Measurements from ENCODE around the gene STMN1. TPM values are rescaled to one million over a fixed set of nuclear protein-coding genes. Genes with fewer than 3 reads are reported as not detected.

STMN1 gene
- total RNA-seq, 1 donor: 85.9 TPM

- no peak for DNase-seq (ENCODE audit: low read depth)
- TF ChIP-seq CTCF (IDR thresholded peaks at IDR 0.05; ENCODE audit: insufficient read depth, low read depth, low read length): no peak
Observed at GRCh38 chr1:25885602-25886001, 20.6 kb downstream of the STMN1 start.

GRCh38 chr1:25881266-25881665 lies 25.0 kb downstream of the STMN1 start:
- no peak overlapping the region for H3K4me3 ChIP-seq (ENCODE audit: low read depth, low read length)
- no peak for DNase-seq (ENCODE audit: low read depth)
- TF ChIP-seq CTCF (IDR thresholded peaks at IDR 0.05; ENCODE audit: insufficient read depth, low read depth, low read length): no peak

More at GRCh38 chr1:25885602-25886001, 20.6 kb downstream of the STMN1 start:
- no peak overlapping the region for H3K4me3 ChIP-seq (ENCODE audit: low read depth, low read length)

- no peak for TF ChIP-seq CTCF (IDR thresholded peaks at IDR 0.05; ENCODE audit: insufficient read depth, low read depth, low read length)
- DNase-seq (ENCODE audit: low read depth): no peak
- no peak overlapping the region for H3K4me3 ChIP-seq (ENCODE audit: low read depth, low read length)
Observed at GRCh38 chr1:25880518-25880917, 25.7 kb downstream of the STMN1 start.

GRCh38 chr1:25879675-25880074 lies 26.5 kb downstream of the STMN1 start:
- DNase-seq (ENCODE audit: low read depth): peak; percentile 33
- no peak overlapping the region for H3K4me3 ChIP-seq (ENCODE audit: low read depth, low read length)
- no peak for TF ChIP-seq CTCF (IDR thresholded peaks at IDR 0.05; ENCODE audit: insufficient read depth, low read depth, low read length)

GRCh38 chr1:25878690-25879089 lies 27.5 kb downstream of the STMN1 start:
- no peak for TF ChIP-seq CTCF (IDR thresholded peaks at IDR 0.05; ENCODE audit: insufficient read depth, low read depth, low read length)
- no peak overlapping the region for H3K4me3 ChIP-seq (ENCODE audit: low read depth, low read length)
- no peak for DNase-seq (ENCODE audit: low read depth)

GRCh38 chr1:25877155-25877554 lies 29.1 kb downstream of the STMN1 start:
- DNase-seq (ENCODE audit: low read depth): no peak
- no peak for TF ChIP-seq CTCF (IDR thresholded peaks at IDR 0.05; ENCODE audit: insufficient read depth, low read depth, low read length)
- no peak overlapping the region for H3K4me3 ChIP-seq (ENCODE audit: low read depth, low read length)

- H3K4me3 ChIP-seq (ENCODE audit: low read depth, low read length): no peak overlapping the region
- DNase-seq (ENCODE audit: low read depth): no peak
- no peak for TF ChIP-seq CTCF (IDR thresholded peaks at IDR 0.05; ENCODE audit: insufficient read depth, low read depth, low read length)
Observed at GRCh38 chr1:25876693-25877077, 29.5 kb downstream of the STMN1 start.

All from fibroblast of villous mesenchyme (primary cell).